GM23338 (cell line): Measurements from ENCODE around the gene PPM1J. TPM values are rescaled to one million over a fixed set of nuclear protein-coding genes. Genes with fewer than 3 reads are reported as not detected.

Source experiments
- ATAC-seq: fragments of 200-7000 bp; cut with Tn5 transposase; 3 replicates; pipeline ENCODE4 v1.9.1; 2020
- DNase-seq: peaks from one replicate; pipeline ENCODE4 v3.0.0-alpha.2; 2015; ENCODE audit warnings: low spot score
- H2AFZ ChIP-seq: fragments of 200-600 bp; sonication (generic); 2 replicates; pipeline ENCODE4 v1.8.0; 2016; ENCODE audit warnings: antibody characterized with exemption, mild to moderate bottlenecking, moderate library complexity
- H3F3A ChIP-seq: fragments of 200-600 bp; sonication (generic); replicated peaks from 2 replicates; pipeline ENCODE4 v1.8.0; 2017; ENCODE audit warnings: antibody characterized with exemption, mixed run types, low read depth
- H3K27ac ChIP-seq: fragments of 200-600 bp; sonication (generic); 2 replicates; pipeline ENCODE4 v1.6.1; 2016; ENCODE audit warnings: low read depth
- H3K27me3 ChIP-seq: fragments of 200-600 bp; sonication (generic); 2 replicates; pipeline ENCODE4 v1.8.0; 2016; ENCODE audit warnings: mild to moderate bottlenecking, mixed run types, moderate library complexity; ENCODE audit not compliant: insufficient read depth
- H3K36me3 ChIP-seq: fragments of 200-600 bp; sonication (generic); 2 replicates; pipeline ENCODE4 v1.8.0; 2016; ENCODE audit warnings: mild to moderate bottlenecking; ENCODE audit not compliant: insufficient read depth
- H3K4me1 ChIP-seq: fragments of 200-600 bp; sonication (generic); 2 replicates; pipeline ENCODE4 v1.8.0; 2016; ENCODE audit warnings: mild to moderate bottlenecking, moderate library complexity; ENCODE audit not compliant: insufficient read depth
- H3K4me2 ChIP-seq: fragments of 200-600 bp; sonication (generic); 2 replicates; pipeline ENCODE4 v1.7.1; 2017; ENCODE audit warnings: mixed run types
- H3K4me3 ChIP-seq: fragments of 200-600 bp; sonication (generic); 2 replicates; pipeline ENCODE4 v1.6.1; 2016; ENCODE audit warnings: mixed run types
- H3K79me2 ChIP-seq: fragments of 200-600 bp; sonication (generic); replicated peaks from 2 replicates; pipeline ENCODE4 v1.8.0; 2017; ENCODE audit warnings: mild to moderate bottlenecking; ENCODE audit not compliant: insufficient read depth
- H3K9me2 ChIP-seq: fragments of 200-600 bp; sonication (generic); 2 replicates; pipeline ENCODE4 v1.8.0; 2017; ENCODE audit not compliant: insufficient read depth
- H4K20me1 ChIP-seq: fragments of 200-600 bp; sonication (generic); replicated peaks from 2 replicates; pipeline ENCODE4 v1.8.0; 2017; ENCODE audit warnings: mild to moderate bottlenecking; ENCODE audit not compliant: insufficient read depth
- H3K27ac Mint-ChIP-seq: 2 replicates; pipeline ENCODE4 v1.8.0; 2020; ENCODE audit warnings: inconsistent platforms, mild to moderate bottlenecking, moderate library complexity, mixed read lengths
- H3K27me3 Mint-ChIP-seq: 3 replicates; pipeline ENCODE4 v1.8.0; 2022; ENCODE audit warnings: low read depth, mild to moderate bottlenecking, moderate library complexity, mixed read lengths, inconsistent platforms; ENCODE audit not compliant: insufficient read depth, poor library complexity
- H3K36me3 Mint-ChIP-seq: 3 replicates; pipeline ENCODE4 v1.8.0; 2021; ENCODE audit warnings: low read depth, mild to moderate bottlenecking, inconsistent platforms, moderate library complexity, mixed read lengths
- H3K4me1 Mint-ChIP-seq: 3 replicates; pipeline ENCODE4 v1.8.0; 2020; ENCODE audit warnings: mild to moderate bottlenecking, inconsistent platforms, mixed read lengths
- H3K4me3 Mint-ChIP-seq: 3 replicates; pipeline ENCODE4 v1.8.0; 2021; ENCODE audit warnings: moderate library complexity, mild to moderate bottlenecking, inconsistent platforms, mixed read lengths
- H3K9me3 Mint-ChIP-seq: 3 replicates; pipeline ENCODE4 v1.8.0; 2020; ENCODE audit warnings: moderate library complexity, mild to moderate bottlenecking, inconsistent platforms, mixed read lengths
- CREB1 ChIP-seq: fragments of 250-450 bp; sonication (Bioruptor Pico); IDR thresholded peaks from 2 replicates; pipeline ENCODE4 v1.5.0; 2020; ENCODE audit warnings: low read depth, mild to moderate bottlenecking, moderate library complexity
- NANOG ChIP-seq: IDR thresholded peaks from 2 replicates; pipeline ENCODE4 v1.6.1; 2016; ENCODE audit warnings: antibody characterized with exemption, borderline replicate concordance
- ZNF114 ChIP-seq: fragments of 250-450 bp; sonication (Bioruptor Pico); IDR thresholded peaks from 2 replicates; pipeline ENCODE4 v1.5.0; 2020; ENCODE audit warnings: mild to moderate bottlenecking, moderate library complexity
- polyA plus RNA-seq: library from polyadenylated mRNA; unstranded; fragments of >200 nt; fragmentation: Nextera tagmentation; extraction: Ambion mirVana; gene quantifications from 2 replicates; pipeline ENCODE4 v1.2.1, GENCODE V29; 2016
- total RNA-seq: library from RNA; depleted of rRNA; stranded (reverse); fragments of >200 nt; shearing (Covaris generic); gene quantifications from 2 replicates; pipeline ENCODE4 v1.2.3, GENCODE V29; 2014; rRNA removed

Gene PPM1J
- total and polyA plus RNA-seq, 2 experiments from 2014 or later: 19.0 to 22.4 TPM

DNA sequence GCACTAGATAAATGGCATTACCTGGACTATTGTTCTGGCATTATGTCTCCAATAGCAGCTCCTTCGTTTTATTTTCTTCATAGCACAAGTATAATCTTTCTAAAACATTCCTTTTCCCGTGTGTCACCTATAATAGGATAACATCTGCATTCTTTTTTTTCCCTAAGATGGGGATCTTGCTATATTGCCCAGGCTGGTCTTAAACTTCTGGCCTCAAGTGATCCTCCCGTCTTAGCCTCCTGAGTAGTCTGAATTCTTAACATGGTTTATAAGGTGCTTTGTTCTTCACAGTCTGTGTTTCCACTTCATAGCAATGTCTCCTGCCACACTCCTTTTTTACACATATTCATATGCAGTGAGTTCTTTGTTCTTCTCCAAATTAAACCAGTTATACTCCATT, 49.3 kb downstream of the PPM1J start:
- DNase-seq (no peak), ATAC-seq (no peak)
- Histone ChIP-seq H3K4me2 (no peak overlapping the region), H4K20me1 (peaks cover 5% of the 10 kb centered on the region; the same call in 1 of the 2 replicates), H3K9me2 (no peaks in the 10 kb centered on the region), H3K79me2 (no peaks in the 10 kb centered on the region), H2AFZ (no peak overlapping the region), H3K36me3 (peaks cover 29% of the 10 kb centered on the region), H3K4me1 (peaks cover 8% of the 10 kb centered on the region), H3K27me3 (no peaks in the 10 kb centered on the region), H3K4me3 (no peak overlapping the region), H3F3A (no peaks in the 10 kb centered on the region), H3K27ac (no peak overlapping the region)
- Mint-ChIP-seq H3K4me3 (no peak overlapping the region), H3K36me3 (peaks cover 84% of the 10 kb centered on the region), H3K27ac (no peak overlapping the region), H3K9me3 (no peaks in the 10 kb centered on the region), H3K27me3 (peaks cover 2% of the 10 kb centered on the region), H3K4me1 (peaks cover 15% of the 10 kb centered on the region)
- TF ChIP-seq CREB1 (CRISPR knock-in tag) (no peak), NANOG (no peak), ZNF114 (no peak)

Other genes starting within 250 kb of the PPM1J start
- gene WNT2B, start 206.4 kb downstream of the PPM1J start, total RNA-seq: 0.12 and 0.90 TPM in 2 replicates
- 0.37 and 0.50 TPM in 2 replicates for gene WNT2B, start 206.4 kb downstream of the PPM1J start, polyA plus RNA-seq
- 18.2 and 30.0 TPM in 2 replicates for gene ST7L, start 96.2 kb downstream of the PPM1J start, total RNA-seq
- gene ST7L, start 96.2 kb downstream of the PPM1J start, polyA plus RNA-seq: 20.6 and 21.0 TPM in 2 replicates
- 161 and 182 TPM in 2 replicates for gene CAPZA1, start 95.5 kb downstream of the PPM1J start, total RNA-seq
- 120 and 147 TPM in 2 replicates for gene CAPZA1, start 95.5 kb downstream of the PPM1J start, polyA plus RNA-seq
- 56.8 and 77.6 TPM in 2 replicates for gene MOV10, start 40.7 kb downstream of the PPM1J start, total RNA-seq
- 52.4 and 53.6 TPM in 2 replicates for gene MOV10, start 40.7 kb downstream of the PPM1J start, polyA plus RNA-seq
- gene RHOC, start 8.2 kb downstream of the PPM1J start, total RNA-seq: 51.3 and 65.4 TPM in 2 replicates
- gene RHOC, start 8.2 kb downstream of the PPM1J start, polyA plus RNA-seq: 73.5 and 76.7 TPM in 2 replicates
- 559 and 593 TPM in 2 replicates for gene SLC16A1, start 240.9 kb upstream of the PPM1J start, total RNA-seq
- gene SLC16A1, start 240.9 kb upstream of the PPM1J start, polyA plus RNA-seq: 218 and 231 TPM in 2 replicates